ENCODE data around the gene TRPC4. TPM values are rescaled to one million over a fixed set of nuclear protein-coding genes. Genes with fewer than 3 reads are reported as not detected.

The TRPC4 gene
- total RNA-seq, 3 donors from 2014 or later: 0.29 to 0.98 (median 0.32) TPM

DNA sequence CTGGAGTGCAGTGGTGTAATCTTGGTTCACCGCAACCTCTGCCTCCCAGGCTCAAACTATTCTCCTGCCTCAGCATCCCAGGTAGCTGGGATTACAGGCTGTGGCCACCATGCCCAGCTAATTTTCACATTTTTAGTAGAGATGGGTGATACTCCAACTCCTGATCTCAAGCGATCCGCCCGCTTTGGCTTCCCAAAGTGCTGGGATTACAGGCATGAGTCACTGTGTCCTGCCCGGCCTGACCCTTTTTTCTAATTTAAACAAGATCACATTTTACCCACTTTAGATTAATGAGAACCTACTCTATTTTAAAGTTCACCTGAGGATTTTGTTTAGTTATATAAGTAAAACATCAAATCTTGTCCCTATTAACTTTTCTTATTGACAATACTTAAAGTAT, 179.2 kb downstream of the TRPC4 start:
- TF ChIP-seq POLR2AphosphoS5 (IDR thresholded peaks at IDR 0.05): no peak
- no peak for TF ChIP-seq POLR2A (IDR thresholded peaks at IDR 0.05)
- TF ChIP-seq, protein P1, sequence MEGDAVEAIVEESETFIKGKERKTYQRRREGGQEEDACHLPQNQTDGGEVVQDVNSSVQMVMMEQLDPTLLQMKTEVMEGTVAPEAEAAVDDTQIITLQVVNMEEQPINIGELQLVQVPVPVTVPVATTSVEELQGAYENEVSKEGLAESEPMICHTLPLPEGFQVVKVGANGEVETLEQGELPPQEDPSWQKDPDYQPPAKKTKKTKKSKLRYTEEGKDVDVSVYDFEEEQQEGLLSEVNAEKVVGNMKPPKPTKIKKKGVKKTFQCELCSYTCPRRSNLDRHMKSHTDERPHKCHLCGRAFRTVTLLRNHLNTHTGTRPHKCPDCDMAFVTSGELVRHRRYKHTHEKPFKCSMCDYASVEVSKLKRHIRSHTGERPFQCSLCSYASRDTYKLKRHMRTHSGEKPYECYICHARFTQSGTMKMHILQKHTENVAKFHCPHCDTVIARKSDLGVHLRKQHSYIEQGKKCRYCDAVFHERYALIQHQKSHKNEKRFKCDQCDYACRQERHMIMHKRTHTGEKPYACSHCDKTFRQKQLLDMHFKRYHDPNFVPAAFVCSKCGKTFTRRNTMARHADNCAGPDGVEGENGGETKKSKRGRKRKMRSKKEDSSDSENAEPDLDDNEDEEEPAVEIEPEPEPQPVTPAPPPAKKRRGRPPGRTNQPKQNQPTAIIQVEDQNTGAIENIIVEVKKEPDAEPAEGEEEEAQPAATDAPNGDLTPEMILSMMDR (IDR thresholded peaks at IDR 0.05): no peak
- Histone ChIP-seq H3K4me1 (no peaks in the 10 kb centered on the region), H3K27me3 (no peaks in the 10 kb centered on the region), H3K4me3 (no peak overlapping the region), H3K27ac (no peak overlapping the region), H3K9me3 (no peaks in the 10 kb centered on the region), H3K36me3 (no peaks in the 10 kb centered on the region)
- intact Hi-C loops (cut with DNase I; ENCODE audit: low total_unique reads): no loop called here
- DNase-seq (ENCODE audit: low spot score in 2 of 2): no peak

DNA sequence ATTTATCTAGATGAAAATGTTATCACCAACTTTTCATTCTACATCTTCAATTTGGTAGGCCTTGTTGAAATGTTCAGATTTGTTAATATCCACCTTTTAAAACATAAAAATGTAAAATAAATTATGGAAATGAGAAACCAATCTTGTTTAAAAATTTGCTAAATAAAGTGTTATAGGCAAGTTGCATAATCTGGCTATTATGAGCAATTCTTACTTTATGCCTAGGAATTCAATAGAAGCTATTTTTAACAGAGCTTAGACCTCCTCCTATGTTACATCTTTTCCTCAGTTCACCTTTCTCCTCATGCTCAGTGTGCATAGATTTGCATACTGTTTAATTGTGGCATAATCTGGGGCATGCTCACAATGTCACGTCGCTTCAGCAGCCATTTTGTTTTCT, 183.1 kb downstream of the TRPC4 start:
- DNase-seq (ENCODE audit: low spot score in 2 of 2): no peak
- intact Hi-C loops (cut with DNase I; ENCODE audit: low total_unique reads): no loop called here
- Histone ChIP-seq H3K27ac (no peak overlapping the region), H3K4me3 (no peak overlapping the region), H3K36me3 (no peaks in the 10 kb centered on the region), H3K9me3 (no peaks in the 10 kb centered on the region), H3K4me1 (no peaks in the 10 kb centered on the region), H3K27me3 (no peaks in the 10 kb centered on the region)
- no peak for TF ChIP-seq POLR2A (IDR thresholded peaks at IDR 0.05)

DNA sequence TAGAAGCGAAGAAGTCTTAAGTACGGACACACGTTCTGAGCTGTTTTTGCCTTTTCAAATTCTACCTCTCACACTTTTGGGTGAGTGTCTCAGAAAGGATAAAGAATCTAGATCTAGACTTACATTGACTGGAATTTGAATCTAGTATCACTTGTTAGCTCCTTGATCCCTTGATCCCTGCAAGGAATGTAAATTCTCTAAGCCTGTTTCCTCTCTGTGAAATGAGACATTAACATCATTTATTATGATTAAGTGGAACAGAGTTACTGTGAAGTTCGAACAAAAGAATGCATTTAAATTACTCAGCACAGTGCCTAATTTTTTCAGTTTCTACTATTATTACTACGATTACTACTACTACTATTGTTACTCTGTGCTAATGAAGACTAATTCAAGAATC, 184.4 kb downstream of the TRPC4 start:
- intact Hi-C loops (cut with DNase I; ENCODE audit: low total_unique reads): no loop called here
- H3K4me3 ChIP-seq: no peak overlapping the region
- no peak overlapping the region for H3K27ac ChIP-seq
- H3K9me3 ChIP-seq: no peaks in the 10 kb centered on the region
- TF ChIP-seq POLR2A (IDR thresholded peaks at IDR 0.05): no peak
- TF ChIP-seq, protein P1 (IDR thresholded peaks at IDR 0.05): no peak
- H3K27me3 ChIP-seq: no peaks in the 10 kb centered on the region
- no peak for DNase-seq (ENCODE audit: low spot score in 2 of 2)
- H3K4me1 ChIP-seq: no peaks in the 10 kb centered on the region
- H3K36me3 ChIP-seq: no peaks in the 10 kb centered on the region

DNA sequence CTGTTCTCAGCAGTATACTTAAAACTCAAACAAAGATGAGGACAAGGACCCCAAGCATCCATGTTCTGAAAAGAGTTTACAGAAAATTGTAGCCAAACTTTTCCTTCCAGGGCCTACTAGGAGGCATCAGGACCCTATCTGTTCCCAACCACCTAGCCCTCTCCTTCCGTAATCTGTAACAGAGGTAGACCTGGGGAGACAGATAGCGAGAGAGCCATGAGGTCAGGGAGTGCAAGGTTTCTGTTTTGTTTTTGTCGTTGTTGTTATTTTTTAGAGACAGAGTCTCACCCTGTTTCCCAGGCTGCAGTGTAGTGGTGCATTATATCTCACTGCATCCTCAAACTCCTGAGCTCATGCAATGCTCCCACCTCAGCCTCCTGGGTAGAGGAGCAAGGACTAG, 187.1 kb downstream of the TRPC4 start:
- H3K4me1 ChIP-seq: no peaks in the 10 kb centered on the region
- no peak for DNase-seq (ENCODE audit: low spot score in 2 of 2)
- H3K27ac ChIP-seq: no peak overlapping the region
- no peak overlapping the region for H3K4me3 ChIP-seq
- intact Hi-C loops (cut with DNase I; ENCODE audit: low total_unique reads): no loop called here
- no peak for TF ChIP-seq POLR2AphosphoS5 (IDR thresholded peaks at IDR 0.05)
- no peaks in the 10 kb centered on the region for H3K9me3 ChIP-seq
- H3K27me3 ChIP-seq: no peaks in the 10 kb centered on the region
- no peaks in the 10 kb centered on the region for H3K36me3 ChIP-seq

DNA sequence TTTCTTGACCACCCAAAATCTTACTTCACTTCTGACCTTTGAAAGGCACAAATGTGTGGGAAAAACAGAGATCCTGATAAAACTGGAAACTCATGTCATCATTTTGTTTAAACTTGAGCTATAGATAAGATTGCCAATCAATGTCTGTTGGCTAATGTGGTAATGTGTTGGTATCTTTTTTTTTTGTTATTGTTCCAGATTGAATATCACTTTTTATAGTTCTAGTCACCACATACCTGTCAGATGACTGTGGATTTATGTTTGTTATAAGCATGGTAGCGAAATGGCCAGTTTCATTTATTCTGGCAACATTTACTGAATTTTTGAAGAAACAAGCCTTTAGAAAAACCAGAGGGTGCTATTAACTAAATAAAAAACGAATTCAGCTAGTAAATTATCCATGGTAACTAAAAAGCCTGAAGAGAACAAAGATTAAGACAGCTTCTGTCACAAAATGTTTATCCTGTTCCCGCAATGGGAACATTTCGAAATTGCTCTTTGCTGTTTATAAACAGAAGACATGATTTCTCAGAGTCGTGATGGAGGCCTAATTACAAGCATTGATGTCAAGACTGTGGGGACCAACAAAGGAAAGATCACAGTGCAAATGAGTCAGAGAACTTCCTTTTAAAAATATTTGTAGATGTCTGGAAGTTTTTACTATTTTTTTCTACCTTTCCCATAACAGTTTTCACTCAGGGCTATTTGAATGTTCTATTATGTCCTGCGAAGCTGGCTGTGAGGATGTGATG, 188.1 kb downstream of the TRPC4 start:
- no peaks in the 10 kb centered on the region for H3K4me1 ChIP-seq
- no peaks in the 10 kb centered on the region for H3K27me3 ChIP-seq
- no peaks in the 10 kb centered on the region for H3K36me3 ChIP-seq
- no peak overlapping the region for H3K4me3 ChIP-seq
- H3K9me3 ChIP-seq: no peaks in the 10 kb centered on the region
- intact Hi-C loops (cut with DNase I; ENCODE audit: low total_unique reads): no loop called here
- DNase-seq (ENCODE audit: low spot score in 2 of 2): no peak
- H3K27ac ChIP-seq: no peak overlapping the region
- TF ChIP-seq POLR2A (IDR thresholded peaks at IDR 0.05): no peak
- TF ChIP-seq POLR2AphosphoS5 (IDR thresholded peaks at IDR 0.05): no peak
- TF ChIP-seq, protein P1 (IDR thresholded peaks at IDR 0.05): no peak

DNA sequence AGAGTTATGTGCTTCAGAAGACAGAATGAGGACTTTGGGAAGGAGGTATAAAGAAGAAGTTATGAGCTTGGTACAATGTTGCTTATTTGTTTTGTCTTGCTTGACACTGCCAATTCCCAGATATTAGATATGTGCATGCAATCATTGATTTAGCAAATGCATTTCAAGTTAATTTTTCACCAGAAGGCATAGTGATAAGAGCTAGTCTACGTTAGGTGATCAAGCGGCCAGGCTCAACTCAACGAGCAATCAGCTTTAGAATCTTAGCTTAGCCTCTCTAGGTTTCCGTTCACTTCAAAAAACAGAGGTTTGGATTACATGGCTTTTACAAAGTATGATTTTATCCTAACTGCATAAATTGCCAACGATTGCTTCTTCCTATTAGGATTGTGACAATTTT, 189.4 kb downstream of the TRPC4 start:
- no peak for DNase-seq (ENCODE audit: low spot score in 2 of 2)
- Histone ChIP-seq H3K27me3 (no peaks in the 10 kb centered on the region), H3K9me3 (no peaks in the 10 kb centered on the region), H3K4me3 (no peak overlapping the region), H3K27ac (no peak overlapping the region), H3K4me1 (no peaks in the 10 kb centered on the region), H3K36me3 (no peaks in the 10 kb centered on the region)
- intact Hi-C loops (cut with DNase I; ENCODE audit: low total_unique reads): no loop called here
- TF ChIP-seq POLR2AphosphoS5 (IDR thresholded peaks at IDR 0.05): no peak
- TF ChIP-seq, protein P1 (IDR thresholded peaks at IDR 0.05): no peak
- no peak for TF ChIP-seq POLR2A (IDR thresholded peaks at IDR 0.05)
